GM10266 (cell line): ENCODE measurements around the gene GUCA1A.
"Not testable (repeated sequence)": the region's sequence is repeated elsewhere in the genome, so short reads cannot be mapped to it uniquely, and the experiment has no call there.

Experiments used
- DNase-seq: peaks from one replicate; pipeline ENCODE4 v3.0.0; 2012; ENCODE audit errors: extremely low spot score
- TF ChIP-seq, protein P1 (sequence below): IDR thresholded peaks from 2 replicates; pipeline ENCODE4 v1.5.1; 2012; ENCODE audit warnings: mild to moderate bottlenecking, low read depth; ENCODE audit not compliant: control insufficient read depth, insufficient read depth; ENCODE audit errors: missing control alignments

GUCA1A gene

DNA sequence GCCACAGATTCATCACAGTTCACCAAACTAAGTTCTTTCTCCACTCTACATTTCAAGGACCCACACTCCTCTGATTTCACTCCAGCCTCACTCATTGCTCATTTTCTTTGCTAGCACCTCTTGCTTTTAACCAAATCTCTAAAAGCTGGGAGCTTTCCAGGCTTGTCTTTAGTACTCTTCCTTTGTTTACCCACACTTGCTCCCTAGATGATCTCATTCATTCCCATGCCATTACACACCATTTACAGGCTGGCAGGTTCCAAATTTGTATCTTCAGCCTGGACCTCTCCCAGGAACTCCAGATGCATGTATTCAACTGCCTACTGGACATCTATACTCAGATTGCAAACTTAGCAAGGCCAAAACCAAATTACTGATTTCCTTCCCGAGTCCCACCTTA is 26.9 kb downstream of the GUCA1A start:
- TF ChIP-seq, protein P1, sequence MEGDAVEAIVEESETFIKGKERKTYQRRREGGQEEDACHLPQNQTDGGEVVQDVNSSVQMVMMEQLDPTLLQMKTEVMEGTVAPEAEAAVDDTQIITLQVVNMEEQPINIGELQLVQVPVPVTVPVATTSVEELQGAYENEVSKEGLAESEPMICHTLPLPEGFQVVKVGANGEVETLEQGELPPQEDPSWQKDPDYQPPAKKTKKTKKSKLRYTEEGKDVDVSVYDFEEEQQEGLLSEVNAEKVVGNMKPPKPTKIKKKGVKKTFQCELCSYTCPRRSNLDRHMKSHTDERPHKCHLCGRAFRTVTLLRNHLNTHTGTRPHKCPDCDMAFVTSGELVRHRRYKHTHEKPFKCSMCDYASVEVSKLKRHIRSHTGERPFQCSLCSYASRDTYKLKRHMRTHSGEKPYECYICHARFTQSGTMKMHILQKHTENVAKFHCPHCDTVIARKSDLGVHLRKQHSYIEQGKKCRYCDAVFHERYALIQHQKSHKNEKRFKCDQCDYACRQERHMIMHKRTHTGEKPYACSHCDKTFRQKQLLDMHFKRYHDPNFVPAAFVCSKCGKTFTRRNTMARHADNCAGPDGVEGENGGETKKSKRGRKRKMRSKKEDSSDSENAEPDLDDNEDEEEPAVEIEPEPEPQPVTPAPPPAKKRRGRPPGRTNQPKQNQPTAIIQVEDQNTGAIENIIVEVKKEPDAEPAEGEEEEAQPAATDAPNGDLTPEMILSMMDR: no peak
- no peak for DNase-seq

DNA sequence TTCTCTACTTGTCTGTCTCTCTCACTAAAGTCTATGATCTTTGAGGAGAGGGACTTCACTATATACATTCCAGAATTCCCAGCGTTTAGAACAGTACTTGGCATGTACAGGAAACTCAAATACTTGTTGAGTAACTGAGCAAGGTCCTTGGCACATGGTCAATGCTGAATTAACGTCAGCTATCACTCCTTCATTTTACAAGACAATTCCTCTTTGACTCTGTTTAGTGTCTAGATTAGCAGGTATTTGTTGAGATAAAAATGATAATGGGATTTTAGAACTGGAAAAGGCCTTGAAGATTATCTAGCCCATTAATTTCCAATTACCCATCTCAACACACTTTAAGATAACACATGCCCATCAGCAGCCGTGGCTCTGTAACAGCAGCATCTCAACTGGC is 28.2 kb downstream of the GUCA1A start:
- TF ChIP-seq, protein P1: no peak
- no peak for DNase-seq

DNA sequence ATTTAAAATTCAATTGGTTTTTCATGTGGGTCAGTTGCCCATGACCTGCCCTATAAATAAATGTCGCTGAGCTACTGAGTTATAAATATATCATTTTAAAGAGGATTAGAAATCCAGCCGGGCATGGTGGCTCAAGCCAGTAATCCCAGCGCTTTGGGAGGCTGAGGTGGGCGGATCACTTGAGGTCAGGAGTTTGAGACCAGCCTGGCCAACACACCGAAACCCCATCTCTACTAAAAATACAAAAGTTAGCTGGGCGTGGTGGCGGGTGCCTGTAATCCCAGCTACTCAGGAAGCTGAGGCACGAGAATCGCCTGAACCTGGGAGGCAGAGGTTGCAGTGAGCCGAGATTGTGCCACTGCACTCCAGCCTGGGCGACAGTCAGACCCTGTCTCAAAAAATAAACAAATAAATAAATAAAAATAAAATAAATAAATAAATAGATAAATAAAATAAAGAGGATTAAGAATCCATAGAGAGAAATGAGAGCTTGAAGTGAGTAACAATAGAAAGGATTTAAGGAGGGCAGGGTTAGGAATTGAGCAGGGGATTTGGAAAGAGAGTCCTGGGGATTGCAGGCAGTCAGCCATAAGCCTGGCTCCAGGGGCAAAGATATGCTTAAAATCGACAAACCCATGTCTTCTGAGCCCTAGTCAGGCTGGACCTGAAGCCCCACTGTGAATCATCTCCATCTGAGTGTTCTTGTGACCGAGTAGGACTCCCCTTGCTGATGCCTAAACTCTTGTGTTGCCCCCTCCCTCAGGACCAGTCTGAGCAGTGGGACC is 29.2 kb downstream of the GUCA1A start:
- not testable (repeated sequence) for DNase-seq

DNA sequence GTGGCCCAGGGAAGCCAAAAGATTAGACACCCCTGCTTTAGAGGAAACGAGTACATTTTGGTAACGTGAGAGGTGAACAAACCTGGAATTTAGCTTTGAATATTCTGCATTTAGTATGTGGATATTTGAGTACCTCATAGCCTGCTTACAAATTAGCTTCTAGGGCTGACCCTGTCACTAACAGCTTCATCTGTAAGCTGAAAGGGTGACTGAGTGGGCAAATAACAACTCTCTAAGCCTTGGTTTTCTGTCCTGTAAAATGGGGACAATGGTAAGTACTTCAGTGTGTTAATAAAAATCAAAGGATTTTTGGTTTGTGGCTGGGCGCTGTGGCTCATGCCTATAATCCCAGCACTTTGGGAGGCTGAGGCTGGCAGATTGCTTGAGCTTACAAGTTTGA is 30.0 kb downstream of the GUCA1A start:
- no peak for DNase-seq
- TF ChIP-seq, protein P1: no peak

DNA sequence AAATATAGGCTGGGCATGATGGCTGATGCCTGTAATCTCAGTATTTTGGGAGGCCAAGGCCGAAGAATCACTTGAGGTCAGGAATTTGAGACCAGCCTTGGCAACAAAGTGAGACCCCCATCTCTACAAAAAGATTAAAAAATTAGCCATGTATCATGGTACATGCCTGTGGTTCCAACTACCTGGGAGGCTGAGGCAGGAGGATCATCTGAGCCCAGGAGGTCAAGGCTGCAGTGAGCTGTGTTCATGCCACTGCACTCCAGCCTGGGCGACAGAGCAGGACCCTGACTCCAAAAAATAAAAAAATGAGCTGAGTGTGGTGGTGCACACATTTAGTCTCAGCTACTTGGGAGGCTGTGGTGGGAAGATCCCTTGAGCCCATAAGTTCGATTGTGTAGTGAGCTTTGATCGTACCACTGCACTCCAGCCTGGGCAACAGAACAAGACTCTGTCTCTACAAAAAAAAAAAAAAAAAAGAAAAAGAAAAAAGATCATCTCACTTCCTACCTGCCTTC is 31.7 kb downstream of the GUCA1A start:
- TF ChIP-seq, protein P1: no peak
- no peak for DNase-seq

DNA sequence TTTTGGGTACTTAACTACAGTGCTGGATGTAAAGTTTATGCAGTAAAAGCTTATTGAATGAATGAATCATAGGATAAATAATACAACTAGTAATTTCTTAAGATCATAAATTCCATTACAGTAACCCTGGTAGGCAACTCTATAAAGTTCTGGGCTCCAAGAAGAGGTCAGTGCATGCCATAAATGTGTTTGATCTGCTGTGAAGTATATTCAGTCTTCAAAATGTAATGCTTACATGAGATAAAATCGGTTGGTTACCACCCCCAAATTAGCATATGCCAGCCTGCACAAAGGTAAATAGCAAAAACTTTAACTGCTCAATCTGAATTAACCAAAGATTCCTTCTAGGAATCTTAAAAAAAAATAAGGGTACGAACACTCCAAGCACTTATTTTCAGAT is 34.4 kb downstream of the GUCA1A start:
- DNase-seq: not testable (repeated sequence)

DNA sequence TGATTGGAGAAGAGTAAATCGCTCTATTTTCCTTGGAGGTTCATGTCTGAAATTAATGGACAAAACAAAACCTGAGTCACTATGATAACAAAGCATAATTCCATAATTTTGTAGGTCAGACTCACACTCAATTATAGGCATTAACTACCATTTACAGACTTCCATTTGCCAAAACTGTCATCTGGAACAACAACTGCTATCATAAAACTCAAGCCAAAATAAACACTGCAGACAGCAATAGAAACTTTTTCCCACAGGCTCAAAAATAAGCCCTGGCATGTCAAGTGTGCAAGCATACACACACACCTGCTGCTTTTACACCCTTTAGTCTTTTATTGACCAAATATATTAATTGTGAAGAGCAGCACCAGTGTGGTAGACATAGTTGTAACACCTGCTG is 37.4 kb downstream of the GUCA1A start:
- TF ChIP-seq, protein P1: no peak
- DNase-seq: no peak

DNA sequence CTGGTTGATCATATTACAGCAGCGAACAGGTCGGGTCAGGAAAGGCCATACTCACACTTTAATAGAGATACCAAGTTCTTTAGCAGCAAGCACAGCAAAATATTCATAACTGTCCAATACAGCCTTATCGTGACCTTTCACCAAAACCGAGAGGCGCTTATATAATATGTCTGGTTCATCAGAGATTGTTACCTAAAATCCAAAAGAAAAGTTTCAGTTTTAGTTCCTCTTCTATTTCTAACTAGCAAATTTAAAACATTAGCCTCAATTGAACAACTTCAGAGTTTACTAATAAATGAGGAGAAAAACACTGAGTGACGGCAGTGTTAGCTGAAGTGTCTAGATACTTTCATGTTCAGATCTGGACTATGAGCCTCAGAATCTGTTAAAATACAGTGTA is 38.6 kb downstream of the GUCA1A start:
- no peak for DNase-seq
- TF ChIP-seq, protein P1: no peak
